PC-3 (cell line): ENCODE data around the gene ZMYND10. TPM values are rescaled to one million over a fixed set of nuclear protein-coding genes. Genes with fewer than 3 reads are reported as not detected.

Source experiments
- ATAC-seq: fragments of 200-7000 bp; cut with Tn5 transposase; 2 replicates; pipeline ENCODE4 v1.9.1; 2020; ENCODE audit warnings: mild to moderate bottlenecking, moderate library complexity
- BruUV-seq: library from RNA; stranded (reverse); fragments of 400-500 nt; replicated peaks from 2 replicates; lab custom pipeline; 2021; lab: Mats Ljungman, UMichigan
- CTCF ChIA-PET: fragments of 300-600 bp; sonication (Branson Sonifier 250); formaldehyde crosslinking; loops from one replicate; lab custom pipeline; 2022; ENCODE audit warnings: antibody characterized with exemption; lab: Charles Lee
- POLR2A ChIA-PET: fragments of 300-600 bp; sonication (Branson Sonifier 250); formaldehyde crosslinking; loops from one replicate; lab custom pipeline; 2022; ENCODE audit warnings: antibody characterized with exemption; ENCODE audit not compliant: unreplicated experiment; lab: Charles Lee
- DNase-seq: peaks from one replicate; pipeline ENCODE4 v3.0.0-alpha.2; 2015
- H2AFZ ChIP-seq: fragments of 300-600 bp; sonication (generic); 2 replicates; pipeline ENCODE4 v1.6.0; 2016; ENCODE audit warnings: antibody characterized with exemption, low read length
- H3F3A ChIP-seq: fragments of 300-600 bp; sonication (generic); one replicate; pipeline ENCODE4 v1.6.0; 2017; ENCODE audit warnings: antibody characterized with exemption, low read length, control low read depth, mild to moderate bottlenecking; ENCODE audit not compliant: unreplicated experiment
- H3K27ac ChIP-seq: fragments of 300-600 bp; sonication (generic); 2 replicates; pipeline ENCODE4 v1.5.1; 2016; ENCODE audit warnings: mild to moderate bottlenecking, low read length
- H3K27me3 ChIP-seq: fragments of 300-600 bp; sonication (generic); 2 replicates; pipeline ENCODE4 v1.6.1; 2016; ENCODE audit warnings: low read length, mixed read lengths
- H3K36me3 ChIP-seq: fragments of 300-600 bp; sonication (generic); 2 replicates; pipeline ENCODE4 v1.6.1; 2016; ENCODE audit warnings: low read depth, mixed run types, low read length, mixed read lengths
- H3K4me1 ChIP-seq: fragments of 300-600 bp; sonication (generic); 2 replicates; pipeline ENCODE4 v1.5.1; 2016; ENCODE audit warnings: low read length; ENCODE audit not compliant: insufficient read depth
- H3K4me2 ChIP-seq: fragments of 300-600 bp; sonication (generic); 2 replicates; pipeline ENCODE4 v1.6.0; 2016; ENCODE audit warnings: low read length
- H3K4me3 ChIP-seq: fragments of 300-600 bp; sonication (generic); 2 replicates; pipeline ENCODE4 v1.5.1; 2016; ENCODE audit warnings: mild to moderate bottlenecking, low read length, mixed read lengths
- H3K79me2 ChIP-seq: fragments of 300-600 bp; sonication (generic); 2 replicates; pipeline ENCODE4 v1.6.1; 2017; ENCODE audit warnings: low read length, mixed read lengths
- H3K9ac ChIP-seq: fragments of 300-600 bp; sonication (generic); 2 replicates; pipeline ENCODE4 v1.6.0; 2016; ENCODE audit warnings: mild to moderate bottlenecking, low read length
- H3K9me2 ChIP-seq: fragments of 300-600 bp; sonication (generic); replicated peaks from 2 replicates; pipeline ENCODE4 v1.6.1; 2016; ENCODE audit warnings: mixed run types, low read length, mixed read lengths
- H3K9me3 ChIP-seq: fragments of 300-600 bp; sonication (generic); 2 replicates; pipeline ENCODE4 v1.6.1; 2016; ENCODE audit warnings: low read length, mixed read lengths
- H4K20me1 ChIP-seq: fragments of 300-600 bp; sonication (generic); 2 replicates; pipeline ENCODE4 v1.6.1; 2016; ENCODE audit warnings: low read length, mixed read lengths
- EZH2 ChIP-seq: fragments of 300-600 bp; sonication (generic); IDR thresholded peaks from one replicate; pipeline ENCODE4 v1.6.1; 2017; ENCODE audit warnings: antibody characterized with exemption, mild to moderate bottlenecking, low read length; ENCODE audit not compliant: unreplicated experiment
- EZH2phosphoT487 ChIP-seq: fragments of 300-600 bp; sonication (generic); IDR thresholded peaks from 2 replicates; pipeline ENCODE4 v1.6.1; 2018; ENCODE audit warnings: mild to moderate bottlenecking, antibody characterized with exemption, low read length, borderline replicate concordance
- intact Hi-C: fragments of 100-400 bp; cut with micrococcal nuclease; formaldehyde crosslinking; loops from 2 replicates; pipeline ENCODE4 v1.9.0; 2023
- total RNA-seq: library from RNA; depleted of rRNA; stranded (reverse); fragments of >200 nt; gene quantifications from 2 replicates; pipeline ENCODE4 v1.2.3, GENCODE V29; 2014
- TF ChIP-seq, protein P1 (sequence below): fragments of 300-600 bp; sonication (generic); conservative IDR thresholded peaks from 2 replicates; pipeline ENCODE4 v1.5.1; 2017; ENCODE audit warnings: antibody characterized with exemption, low read depth, mild to moderate bottlenecking, low read length

ZMYND10 gene
- total RNA-seq, 1 experiment from 2014 or later, result 1.6 TPM

DNA sequence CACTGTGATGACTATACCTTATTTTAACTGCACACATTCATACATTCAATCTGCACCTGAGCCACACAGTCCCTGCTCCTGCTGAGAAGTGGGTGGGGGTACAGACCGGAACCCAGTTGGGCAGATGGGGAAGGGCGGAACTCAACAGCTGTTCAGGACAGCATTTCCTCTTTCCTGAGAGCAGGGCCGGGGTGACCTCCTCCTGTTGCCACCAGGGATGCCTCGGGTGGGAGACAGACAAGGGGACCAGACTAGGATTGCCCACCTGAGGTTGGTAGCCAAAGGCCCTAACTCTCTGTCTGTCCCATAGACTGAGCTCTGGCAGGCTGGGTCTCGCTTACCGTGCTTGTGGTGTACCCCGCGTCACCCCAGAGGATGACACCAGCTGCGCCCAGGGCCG, 26.9 kb downstream of the ZMYND10 start:
- ATAC-seq (no peak), DNase-seq (no peak)
- Histone ChIP-seq H3K36me3 (peaks cover 6% of the 10 kb centered on the region), H3K27ac (no peak overlapping the region), H3K9me2 (no peaks in the 10 kb centered on the region), H3K79me2 (peaks cover 35% of the 10 kb centered on the region), H3K4me1 (peaks cover 48% of the 10 kb centered on the region), H3K4me2 (peak overlapping the region; percentile 88), H3K27me3 (no peaks in the 10 kb centered on the region), H3F3A (peaks cover 13% of the 10 kb centered on the region), H2AFZ (no peak overlapping the region), H3K9me3 (no peaks in the 10 kb centered on the region), H3K9ac (no peak overlapping the region), H3K4me3 (no peak overlapping the region), H4K20me1 (no peaks in the 10 kb centered on the region)
- intact Hi-C loops, result no loop called here
- ChIA-PET CTCF (no interaction called here), POLR2A (no interaction called here)
- no peak for TF ChIP-seq EZH2phosphoT487
- TF ChIP-seq, protein P1, sequence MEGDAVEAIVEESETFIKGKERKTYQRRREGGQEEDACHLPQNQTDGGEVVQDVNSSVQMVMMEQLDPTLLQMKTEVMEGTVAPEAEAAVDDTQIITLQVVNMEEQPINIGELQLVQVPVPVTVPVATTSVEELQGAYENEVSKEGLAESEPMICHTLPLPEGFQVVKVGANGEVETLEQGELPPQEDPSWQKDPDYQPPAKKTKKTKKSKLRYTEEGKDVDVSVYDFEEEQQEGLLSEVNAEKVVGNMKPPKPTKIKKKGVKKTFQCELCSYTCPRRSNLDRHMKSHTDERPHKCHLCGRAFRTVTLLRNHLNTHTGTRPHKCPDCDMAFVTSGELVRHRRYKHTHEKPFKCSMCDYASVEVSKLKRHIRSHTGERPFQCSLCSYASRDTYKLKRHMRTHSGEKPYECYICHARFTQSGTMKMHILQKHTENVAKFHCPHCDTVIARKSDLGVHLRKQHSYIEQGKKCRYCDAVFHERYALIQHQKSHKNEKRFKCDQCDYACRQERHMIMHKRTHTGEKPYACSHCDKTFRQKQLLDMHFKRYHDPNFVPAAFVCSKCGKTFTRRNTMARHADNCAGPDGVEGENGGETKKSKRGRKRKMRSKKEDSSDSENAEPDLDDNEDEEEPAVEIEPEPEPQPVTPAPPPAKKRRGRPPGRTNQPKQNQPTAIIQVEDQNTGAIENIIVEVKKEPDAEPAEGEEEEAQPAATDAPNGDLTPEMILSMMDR, result no peak
- BruUV-seq, result no TSS peak

DNA sequence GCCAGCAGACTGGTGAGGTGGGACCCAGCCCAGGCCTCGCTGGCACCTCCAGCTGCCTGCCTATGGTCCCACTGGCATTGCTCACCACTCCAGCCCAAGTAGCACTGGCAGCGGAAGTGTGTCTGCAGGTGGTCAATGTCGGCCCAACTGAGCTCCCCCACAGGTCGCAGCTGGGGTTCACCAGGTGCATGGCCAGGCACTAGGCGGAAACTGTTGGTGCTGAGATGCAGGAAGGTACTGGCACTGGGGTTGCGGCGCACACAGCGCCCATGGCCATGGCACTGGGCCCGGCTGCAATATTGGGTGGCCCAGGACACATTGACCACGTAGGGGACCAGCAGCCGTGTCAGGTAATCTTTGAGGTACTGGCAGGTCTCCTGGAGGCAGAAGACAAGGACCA, 27.4 kb downstream of the ZMYND10 start:
- peak overlapping the region; percentile 92 for H3K27ac ChIP-seq
- BruUV-seq, result no TSS peak
- TF ChIP-seq EZH2 (no peak), EZH2phosphoT487 (no peak)
- TF ChIP-seq, protein P1, result no peak
- intact Hi-C loops, result no loop called here
- ChIA-PET POLR2A (interaction anchor here (1.2 kb wide), 1 partner anchor 19 kb away, joined by 4 read pairs; the partner anchor contains the start of genes HYAL3 and NAA80), CTCF (no interaction called here)
- peaks cover 48% of the 10 kb centered on the region for H3K4me1 ChIP-seq
- DNase-seq, result no peak
- no peak overlapping the region for H3K9ac ChIP-seq
- no peak overlapping the region for H3K4me3 ChIP-seq
- peaks cover 6% of the 10 kb centered on the region for H3K36me3 ChIP-seq
- peaks cover 35% of the 10 kb centered on the region for H3K79me2 ChIP-seq
- H4K20me1 ChIP-seq, result no peaks in the 10 kb centered on the region
- H2AFZ ChIP-seq, result no peak overlapping the region
- H3K4me2 ChIP-seq, result peak overlapping the region; percentile 88
- no peaks in the 10 kb centered on the region for H3K9me2 ChIP-seq
- peaks cover 13% of the 10 kb centered on the region for H3F3A ChIP-seq
- ATAC-seq, result no peak
- no peaks in the 10 kb centered on the region for H3K27me3 ChIP-seq
- no peaks in the 10 kb centered on the region for H3K9me3 ChIP-seq

DNA sequence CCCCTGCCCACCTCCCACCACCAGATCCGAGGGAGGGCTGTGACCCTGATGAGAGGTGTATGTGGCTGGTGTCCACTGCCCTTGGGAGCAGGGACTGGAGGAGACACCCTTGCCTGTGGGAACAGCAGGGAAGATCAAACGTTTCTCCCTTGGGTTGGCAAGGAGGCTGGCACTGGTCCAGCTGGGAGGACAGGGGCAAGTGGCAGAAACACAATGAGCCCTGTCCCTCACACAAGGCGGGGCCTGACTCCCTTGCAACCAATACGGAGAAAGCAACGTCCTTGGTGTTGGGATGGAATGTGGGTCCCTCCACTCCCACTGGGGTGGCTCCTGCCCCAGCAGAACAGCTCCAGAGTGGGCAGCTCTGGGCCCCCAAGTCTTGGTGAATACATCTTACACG, 28.2 kb downstream of the ZMYND10 start:
- peaks cover 48% of the 10 kb centered on the region for H3K4me1 ChIP-seq
- H3K79me2 ChIP-seq, result peaks cover 35% of the 10 kb centered on the region
- no peak overlapping the region for H2AFZ ChIP-seq
- BruUV-seq, result TSS peak; percentile 73
- peak overlapping the region; percentile 92 for H3K27ac ChIP-seq
- DNase-seq, result peak; percentile 25
- no peaks in the 10 kb centered on the region for H3K9me2 ChIP-seq
- ChIA-PET POLR2A (interaction anchor here (0.6 to 1.4 kb wide), 3 partner anchors 18 to 25 kb away, joined by 4 to 5 read pairs (median 4); partner anchors contain the start of genes HYAL3, IFRD2 and NAA80), CTCF (interaction anchor here (0.6 kb wide), 1 partner anchor 11 kb away, joined by 3 read pairs; no protein-coding TSS in a partner anchor)
- H3K9ac ChIP-seq, result peak overlapping the region; percentile 60
- no peaks in the 10 kb centered on the region for H4K20me1 ChIP-seq
- peaks cover 13% of the 10 kb centered on the region for H3F3A ChIP-seq
- intact Hi-C loops, result loop anchor here (1.0 kb wide), 1 partner anchor 18 kb away; the partner anchor contains the start of genes HYAL3 and NAA80
- ATAC-seq, result no peak
- H3K27me3 ChIP-seq, result no peaks in the 10 kb centered on the region
- TF ChIP-seq EZH2phosphoT487, result no peak
- peak overlapping the region; percentile 88 for H3K4me2 ChIP-seq
- peak overlapping the region; percentile 57 for H3K4me3 ChIP-seq
- H3K9me3 ChIP-seq, result no peaks in the 10 kb centered on the region
- H3K36me3 ChIP-seq, result peaks cover 6% of the 10 kb centered on the region
